Measurements from ENCODE around the gene RFX7. TPM values are rescaled to one million over a fixed set of nuclear protein-coding genes. Genes with fewer than 3 reads are reported as not detected.

RFX7 gene
- total RNA-seq, 2 donors from 2014 or later = 9.9 to 10.1 TPM

- peak; percentile 96 for DNase-seq (ENCODE audit: low spot score)
- intact Hi-C loops (cut with DNase I) = no loop called here
Observed at GRCh38 chr15:56245871-56246814, 2.5 kb upstream of the RFX7 start.

DNA sequence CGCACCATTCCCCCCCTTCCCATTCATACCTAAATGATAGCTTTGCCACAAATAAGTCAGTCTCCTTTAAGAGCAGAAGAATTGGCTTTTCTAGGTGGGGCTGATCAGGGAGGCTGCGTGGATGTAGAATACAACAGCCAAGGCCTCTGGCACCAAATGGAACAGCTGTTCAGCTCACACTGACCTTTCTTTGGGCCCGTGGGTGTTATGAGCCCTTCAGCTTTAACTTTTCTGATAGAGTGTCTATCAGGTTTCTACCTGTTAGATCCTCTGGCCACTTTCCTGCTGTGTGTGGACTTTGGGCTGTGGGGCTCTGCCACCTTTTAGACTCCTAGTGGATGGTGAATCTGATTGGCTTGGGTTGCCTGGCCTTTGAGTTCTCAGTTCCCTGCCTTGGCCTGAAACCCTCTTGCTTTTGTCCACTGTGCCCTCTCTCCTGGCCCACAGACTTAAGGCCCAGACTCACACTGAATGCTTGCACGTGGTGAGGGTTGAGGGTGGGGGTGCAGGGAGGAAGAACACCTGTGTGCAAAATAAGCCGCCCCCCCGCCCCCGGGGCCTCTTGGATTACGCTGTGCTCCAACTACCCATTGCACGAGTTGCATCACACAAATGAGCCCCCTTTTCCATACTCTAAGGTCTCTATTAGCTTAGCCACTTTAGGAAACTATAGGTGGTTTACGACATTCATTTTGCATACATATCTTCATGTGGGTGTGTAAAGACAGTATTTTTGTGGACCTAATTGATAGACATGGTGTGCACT, 1.3 kb upstream of the RFX7 start:
- no peak for DNase-seq (ENCODE audit: low spot score)
- intact Hi-C loops (cut with DNase I) = no loop called here

DNA sequence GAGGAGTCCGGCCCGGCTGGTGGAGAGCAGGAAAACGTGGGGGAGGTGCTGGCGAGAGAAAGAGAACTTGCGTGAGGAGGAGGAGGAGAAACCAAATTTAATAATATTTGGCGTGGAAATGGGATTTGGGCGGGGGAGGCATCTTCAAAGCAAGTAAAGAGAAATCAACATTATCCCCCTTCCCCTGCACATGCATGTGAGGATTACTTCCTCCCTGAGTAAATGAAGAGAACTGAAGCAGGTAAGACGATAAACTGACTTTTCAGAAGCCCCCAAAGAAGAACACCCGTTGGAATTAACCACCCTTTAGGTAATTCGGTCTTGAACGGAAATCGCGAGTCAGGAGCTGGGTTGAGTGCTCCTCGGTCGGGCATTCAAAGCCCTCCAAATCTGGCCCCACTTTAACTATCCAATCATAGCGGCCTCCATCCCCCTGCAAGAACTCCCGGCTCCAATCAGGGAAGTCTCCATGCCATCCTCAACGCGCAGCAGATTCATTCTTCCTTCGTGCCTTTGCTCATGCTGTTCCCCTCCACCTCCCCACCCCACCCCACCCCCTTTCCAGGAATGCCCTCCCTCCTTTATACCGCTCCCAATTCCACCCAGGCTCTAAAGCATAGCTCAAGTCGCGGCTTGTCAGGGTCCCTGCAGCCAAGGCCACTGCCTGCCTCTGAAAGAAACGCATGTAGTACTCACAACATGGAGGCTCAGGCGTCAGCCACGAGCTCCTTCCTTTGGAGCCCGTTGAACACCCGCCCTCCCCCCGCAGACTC, 545 bp upstream of the RFX7 start:
- intact Hi-C loops (cut with DNase I) = no loop called here
- DNase-seq (ENCODE audit: low spot score) = peak; percentile 69

GRCh38 chr15:56242576-56243162, 1.0 kb downstream of the RFX7 start:
- intact Hi-C loops (cut with DNase I) = no loop called here
- DNase-seq (ENCODE audit: low spot score) = no peak

DNA sequence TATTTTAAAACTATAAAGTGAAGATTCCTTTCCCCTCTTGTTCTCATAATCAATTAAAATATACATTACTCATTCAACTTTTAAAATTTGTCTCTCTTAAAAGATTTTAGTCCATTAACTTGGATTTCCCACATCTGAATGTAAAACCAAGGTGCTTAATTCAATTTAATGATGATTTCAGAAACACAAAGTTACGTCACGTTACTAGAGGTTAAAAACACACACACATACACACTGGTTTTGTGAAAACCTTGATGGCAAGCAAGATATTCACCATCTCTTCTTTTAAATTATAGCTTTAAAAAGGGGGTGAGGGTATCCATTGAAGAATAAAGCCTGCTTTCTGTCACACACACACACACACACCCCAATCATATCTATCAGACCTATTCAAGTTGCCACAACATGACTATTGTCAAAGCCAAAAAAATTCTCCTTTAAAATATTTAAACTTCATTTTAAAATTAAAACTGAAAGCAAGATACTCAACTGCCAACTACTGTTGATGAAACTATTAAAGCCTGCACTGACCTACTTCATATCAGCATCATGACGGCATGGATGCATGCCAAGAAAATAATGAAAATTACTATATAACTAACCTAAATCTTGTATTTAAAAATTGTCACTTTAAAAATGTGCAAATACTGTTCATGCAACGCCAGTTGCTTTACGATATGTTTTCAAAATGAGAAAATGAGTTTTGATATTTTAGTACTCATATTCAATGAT, 2.1 kb downstream of the RFX7 start:
- DNase-seq (ENCODE audit: low spot score) = no peak
- intact Hi-C loops (cut with DNase I) = no loop called here

GRCh38 chr15:56240390-56240789, 3.3 kb downstream of the RFX7 start:
- DNase-seq (ENCODE audit: low spot score) = no peak
- intact Hi-C loops (cut with DNase I) = no loop called here

- DNase-seq (ENCODE audit: low spot score) = no peak
- intact Hi-C loops (cut with DNase I) = no loop called here
Observed at GRCh38 chr15:56236197-56236596, 7.5 kb downstream of the RFX7 start.

DNA sequence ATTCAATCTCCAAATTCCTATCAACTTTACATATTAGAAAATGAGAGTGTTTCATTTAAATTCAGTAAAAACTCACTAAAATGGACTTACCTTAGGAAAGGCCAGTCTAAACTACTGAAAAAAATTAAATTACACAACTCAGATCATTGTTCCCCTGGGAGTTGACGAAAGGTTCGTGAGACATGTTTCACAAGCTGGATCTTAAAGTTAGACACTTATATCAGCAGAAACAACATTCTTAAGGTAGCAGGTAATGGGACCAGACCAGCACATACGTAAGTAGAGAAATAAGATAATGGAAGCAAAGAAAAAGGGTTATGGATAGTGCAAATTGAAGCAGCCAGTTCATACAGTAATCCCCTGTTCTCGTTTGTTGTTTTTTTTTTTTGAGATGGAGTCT, 8.9 kb downstream of the RFX7 start:
- intact Hi-C loops (cut with DNase I) = no loop called here
- DNase-seq (ENCODE audit: low spot score) = no peak

DNA sequence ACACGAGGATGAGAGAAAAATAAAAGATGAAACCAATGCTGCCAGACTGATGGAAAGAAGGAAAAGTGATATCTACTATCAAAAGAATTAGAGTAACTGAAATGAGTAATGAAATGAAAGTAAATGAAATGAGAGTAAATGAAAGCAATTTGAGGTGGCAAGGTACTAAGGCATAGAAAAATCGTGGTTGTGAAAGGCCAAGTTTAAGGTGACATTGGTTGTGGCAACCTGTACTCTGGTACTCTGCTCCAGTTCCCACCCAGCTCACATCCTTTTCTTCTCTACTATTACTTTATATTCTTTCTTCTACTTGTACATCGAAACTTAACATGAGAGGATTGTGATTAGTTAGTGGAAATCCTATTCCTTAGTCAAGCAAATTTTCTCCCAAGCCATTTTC, 10.1 kb downstream of the RFX7 start:
- no peak for DNase-seq (ENCODE audit: low spot score)
- intact Hi-C loops (cut with DNase I) = no loop called here

DNA sequence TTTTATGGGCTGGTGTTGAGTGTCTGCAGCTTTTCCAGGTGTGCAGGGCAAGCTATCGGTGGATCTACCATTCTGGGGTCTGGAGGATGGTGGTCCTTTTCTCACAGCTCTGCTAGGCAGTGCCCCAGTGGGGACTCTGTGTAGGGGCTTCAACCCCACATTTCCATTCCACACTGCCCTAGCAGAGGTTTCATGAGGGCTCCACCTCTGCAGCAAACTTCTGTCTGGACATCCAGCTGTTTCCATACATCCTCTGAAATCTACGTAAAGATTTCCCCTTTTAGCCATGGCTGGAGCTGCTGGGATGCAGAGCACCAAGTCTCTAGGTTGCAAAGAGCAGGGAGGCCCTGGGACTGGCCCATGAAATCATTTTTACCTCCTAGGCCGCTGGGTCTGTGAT, 11.6 kb downstream of the RFX7 start:
- DNase-seq (ENCODE audit: low spot score) = no peak
- intact Hi-C loops (cut with DNase I) = no loop called here

DNA sequence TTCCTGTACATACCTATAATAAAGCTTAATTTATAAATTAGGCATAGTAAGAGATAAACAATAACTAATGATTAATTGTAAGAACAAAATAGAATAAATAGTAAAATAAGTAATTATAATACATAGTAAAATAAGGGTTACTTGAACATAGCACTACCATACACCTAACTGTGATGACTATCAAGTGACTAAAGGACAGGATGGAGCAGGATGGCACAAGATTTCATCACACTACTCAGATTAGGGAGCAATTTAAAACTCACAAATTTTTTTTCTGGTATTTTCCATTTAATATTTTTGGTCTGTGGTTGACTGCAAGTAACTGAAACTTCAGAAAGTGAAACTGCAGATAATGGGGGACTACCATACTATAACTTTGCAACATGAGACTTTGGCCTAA, 14.8 kb downstream of the RFX7 start:
- no peak for DNase-seq (ENCODE audit: low spot score)
- intact Hi-C loops (cut with DNase I) = no loop called here

- intact Hi-C loops (cut with DNase I) = no loop called here
- DNase-seq (ENCODE audit: low spot score) = no peak
Observed at GRCh38 chr15:56228352-56228751, 15.3 kb downstream of the RFX7 start.

DNA sequence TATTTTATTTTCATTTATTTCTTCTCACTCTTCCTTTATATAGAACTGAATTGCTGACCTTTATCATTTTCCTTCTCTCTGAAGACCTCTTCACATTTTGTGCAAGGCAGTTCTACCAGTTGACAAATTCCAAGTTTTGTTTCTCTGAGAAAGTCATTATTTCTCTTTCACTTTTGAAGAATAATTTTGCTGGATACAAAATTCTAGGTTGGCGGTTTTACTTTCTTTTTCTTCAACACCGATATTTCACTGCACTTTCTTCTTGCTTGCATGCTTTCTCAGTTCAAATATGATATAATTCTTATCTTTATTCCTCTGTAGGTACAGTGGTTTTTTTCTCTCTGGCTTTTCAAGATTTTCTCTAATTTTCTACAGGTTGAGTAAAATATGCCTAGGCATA, 15.9 kb downstream of the RFX7 start:
- DNase-seq (ENCODE audit: low spot score) = no peak

DNA sequence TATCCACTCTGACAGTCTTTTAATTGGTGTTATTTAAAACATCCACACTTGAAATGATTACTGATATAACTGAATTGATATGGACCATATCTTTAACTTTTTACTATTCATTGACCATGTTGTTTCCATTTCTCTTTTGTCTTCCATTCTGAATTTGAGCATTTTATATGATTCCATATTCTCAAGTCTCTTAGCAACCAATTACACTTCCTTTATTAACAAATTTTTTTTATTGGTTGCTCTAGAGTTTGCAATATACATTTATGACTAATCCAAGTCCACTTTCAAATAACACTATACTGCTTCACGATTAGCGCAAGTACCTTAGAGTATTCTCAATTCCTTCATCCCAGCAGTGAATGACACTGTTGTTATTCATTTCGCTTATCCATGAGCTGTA, 16.4 kb downstream of the RFX7 start:
- intact Hi-C loops (cut with DNase I) = no loop called here
- DNase-seq (ENCODE audit: low spot score) = no peak

More for the DNA sequence above, 15.9 kb downstream of the RFX7 start:
- intact Hi-C loops (cut with DNase I) = no loop called here

GRCh38 chr15:56225520-56225919, 18.2 kb downstream of the RFX7 start:
- intact Hi-C loops (cut with DNase I) = no loop called here
- DNase-seq (ENCODE audit: low spot score) = no peak

GRCh38 chr15:56222302-56222701, 21.4 kb downstream of the RFX7 start:
- no peak for DNase-seq (ENCODE audit: low spot score)

DNA sequence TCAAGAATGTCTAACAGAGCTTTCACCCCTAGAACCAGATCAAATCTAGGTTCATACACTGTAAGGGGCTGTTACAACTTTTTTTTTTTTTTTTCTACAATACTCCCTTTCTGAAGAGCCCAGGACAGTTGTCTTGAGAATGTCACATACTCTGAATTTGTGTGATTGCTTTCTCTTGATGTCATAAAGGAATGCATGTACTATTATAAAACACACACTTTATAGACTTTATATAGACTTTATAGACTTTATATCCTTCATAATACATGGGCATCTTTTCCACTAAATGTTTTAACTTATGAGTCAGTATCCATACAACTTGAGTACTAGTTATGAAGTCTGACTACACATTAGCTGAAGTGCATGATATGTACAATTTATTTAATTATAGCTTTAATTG, 26.3 kb downstream of the RFX7 start:
- no peak for DNase-seq (ENCODE audit: low spot score)
- intact Hi-C loops (cut with DNase I) = no loop called here

More at GRCh38 chr15:56222302-56222701, 21.4 kb downstream of the RFX7 start:
- intact Hi-C loops (cut with DNase I) = no loop called here

DNA sequence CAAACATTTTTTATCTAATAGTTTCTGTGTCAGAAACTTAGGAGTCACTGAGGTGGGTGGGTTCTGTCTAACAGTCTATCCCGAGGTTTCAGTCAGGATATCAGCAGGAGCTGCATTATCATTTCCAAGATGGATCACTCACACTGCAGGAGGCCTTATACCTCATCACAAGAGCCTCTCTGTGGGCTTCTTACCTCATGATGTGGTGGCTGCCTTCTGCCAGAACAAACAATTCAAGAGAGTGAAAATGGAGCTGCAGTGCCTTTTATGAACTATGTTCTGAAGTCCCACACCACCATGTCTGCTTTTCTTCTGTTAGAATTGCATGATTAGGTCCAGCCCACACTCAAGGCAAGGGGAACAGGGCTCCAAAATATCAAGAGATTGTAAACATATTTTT, 27.9 kb downstream of the RFX7 start:
- intact Hi-C loops (cut with DNase I) = no loop called here
- no peak for DNase-seq (ENCODE audit: low spot score)

Data from posterior vena cava (tissue), 2 donors.